ENCODE measurements around the gene CTNNA3. TPM values are rescaled to one million over a fixed set of nuclear protein-coding genes. Genes with fewer than 3 reads are reported as not detected.

CTNNA3 gene
- total RNA-seq, 1 experiment from 2014 or later = not detected

GRCh38 chr10:67678335-67678974, 17.5 kb downstream of the CTNNA3 start:
- Histone ChIP-seq H3K36me3 (ENCODE audit: insufficient read depth, low read length) (no peaks in the 10 kb centered on the region), H3K9ac (ENCODE audit: low read length) (no peak overlapping the region), H3K27ac (ENCODE audit: low read length) (no peak overlapping the region), H3K4me1 (ENCODE audit: low read length) (no peaks in the 10 kb centered on the region), H3K9me2 (replicated peaks; ENCODE audit: insufficient read depth, low read length) (no peaks in the 10 kb centered on the region), H3K79me2 (ENCODE audit: low read length) (no peaks in the 10 kb centered on the region), H3K4me3 (ENCODE audit: low read length) (no peak overlapping the region), H3K4me2 (ENCODE audit: low read depth, low read length, poor library complexity, severe bottlenecking) (no peak overlapping the region), H2AFZ (ENCODE audit: low read length) (no peak overlapping the region), H3K27me3 (ENCODE audit: low read length) (no peaks in the 10 kb centered on the region), H3K9me3 (ENCODE audit: low read length) (no peaks in the 10 kb centered on the region; the same call in 1 of the 2 replicates), H4K20me1 (ENCODE audit: insufficient read depth, low read depth, low read length) (no peaks in the 10 kb centered on the region)
- DNase-seq = no peak

- DNase-seq = no peak
- Histone ChIP-seq H3K4me3 (ENCODE audit: low read length) (no peak overlapping the region), H3K9me3 (ENCODE audit: low read length) (no peaks in the 10 kb centered on the region), H3K9me2 (replicated peaks; ENCODE audit: insufficient read depth, low read length) (no peaks in the 10 kb centered on the region), H4K20me1 (ENCODE audit: insufficient read depth, low read depth, low read length) (no peaks in the 10 kb centered on the region), H2AFZ (ENCODE audit: low read length) (no peak overlapping the region), H3K36me3 (ENCODE audit: insufficient read depth, low read length) (no peaks in the 10 kb centered on the region), H3K9ac (ENCODE audit: low read length) (no peak overlapping the region), H3K4me1 (ENCODE audit: low read length) (no peaks in the 10 kb centered on the region), H3K27ac (ENCODE audit: low read length) (no peak overlapping the region), H3K4me2 (ENCODE audit: low read depth, low read length, poor library complexity, severe bottlenecking) (no peak overlapping the region), H3K79me2 (ENCODE audit: low read length) (no peaks in the 10 kb centered on the region), H3K27me3 (ENCODE audit: low read length) (no peaks in the 10 kb centered on the region)
Measured at GRCh38 chr10:67676208-67676825, 19.7 kb downstream of the CTNNA3 start.

- no peaks in the 10 kb centered on the region for H3K79me2 ChIP-seq (ENCODE audit: low read length)
- no peaks in the 10 kb centered on the region for H3K27me3 ChIP-seq (ENCODE audit: low read length)
- no peaks in the 10 kb centered on the region for H3K4me1 ChIP-seq (ENCODE audit: low read length)
- H2AFZ ChIP-seq (ENCODE audit: low read length) = no peak overlapping the region
- no peak overlapping the region for H3K4me2 ChIP-seq (ENCODE audit: low read depth, low read length, poor library complexity, severe bottlenecking)
- H3K4me3 ChIP-seq (ENCODE audit: low read length) = no peak overlapping the region
- no peak for DNase-seq
- no peaks in the 10 kb centered on the region for H3K9me3 ChIP-seq (ENCODE audit: low read length)
- no peaks in the 10 kb centered on the region for H4K20me1 ChIP-seq (ENCODE audit: insufficient read depth, low read depth, low read length)
- H3K36me3 ChIP-seq (ENCODE audit: insufficient read depth, low read length) = no peaks in the 10 kb centered on the region
- no peaks in the 10 kb centered on the region for H3K9me2 ChIP-seq (replicated peaks; ENCODE audit: insufficient read depth, low read length)
- H3K27ac ChIP-seq (ENCODE audit: low read length) = no peak overlapping the region
- H3K9ac ChIP-seq (ENCODE audit: low read length) = no peak overlapping the region
Measured at GRCh38 chr10:67670401-67670800, 25.6 kb downstream of the CTNNA3 start.

- H3K79me2 ChIP-seq (ENCODE audit: low read length) = no peaks in the 10 kb centered on the region
- DNase-seq = no peak
- no peak overlapping the region for H3K9ac ChIP-seq (ENCODE audit: low read length)
- H4K20me1 ChIP-seq (ENCODE audit: insufficient read depth, low read depth, low read length) = no peaks in the 10 kb centered on the region
- H3K27me3 ChIP-seq (ENCODE audit: low read length) = no peaks in the 10 kb centered on the region
- H3K9me3 ChIP-seq (ENCODE audit: low read length) = no peaks in the 10 kb centered on the region
- H3K4me1 ChIP-seq (ENCODE audit: low read length) = no peaks in the 10 kb centered on the region
- H2AFZ ChIP-seq (ENCODE audit: low read length) = no peak overlapping the region
- H3K36me3 ChIP-seq (ENCODE audit: insufficient read depth, low read length) = no peaks in the 10 kb centered on the region
- H3K4me2 ChIP-seq (ENCODE audit: low read depth, low read length, poor library complexity, severe bottlenecking) = no peak overlapping the region
- no peaks in the 10 kb centered on the region for H3K9me2 ChIP-seq (replicated peaks; ENCODE audit: insufficient read depth, low read length)
- H3K27ac ChIP-seq (ENCODE audit: low read length) = no peak overlapping the region
- H3K4me3 ChIP-seq (ENCODE audit: low read length) = no peak overlapping the region
Measured at GRCh38 chr10:67669978-67670377, 26.0 kb downstream of the CTNNA3 start.

GRCh38 chr10:67668448-67668847, 27.5 kb downstream of the CTNNA3 start:
- Histone ChIP-seq H3K4me1 (ENCODE audit: low read length) (no peaks in the 10 kb centered on the region), H3K4me3 (ENCODE audit: low read length) (no peak overlapping the region), H3K9me2 (replicated peaks; ENCODE audit: insufficient read depth, low read length) (no peaks in the 10 kb centered on the region), H3K4me2 (ENCODE audit: low read depth, low read length, poor library complexity, severe bottlenecking) (no peak overlapping the region), H3K79me2 (ENCODE audit: low read length) (no peaks in the 10 kb centered on the region), H3K27me3 (ENCODE audit: low read length) (no peaks in the 10 kb centered on the region), H3K27ac (ENCODE audit: low read length) (no peak overlapping the region), H3K36me3 (ENCODE audit: insufficient read depth, low read length) (no peaks in the 10 kb centered on the region), H2AFZ (ENCODE audit: low read length) (no peak overlapping the region), H3K9ac (ENCODE audit: low read length) (no peak overlapping the region), H3K9me3 (ENCODE audit: low read length) (no peaks in the 10 kb centered on the region), H4K20me1 (ENCODE audit: insufficient read depth, low read depth, low read length) (no peaks in the 10 kb centered on the region)
- DNase-seq = no peak

GRCh38 chr10:67667035-67667425, 29.0 kb downstream of the CTNNA3 start:
- Histone ChIP-seq H3K36me3 (ENCODE audit: insufficient read depth, low read length) (no peaks in the 10 kb centered on the region), H3K4me3 (ENCODE audit: low read length) (no peak overlapping the region), H3K4me1 (ENCODE audit: low read length) (no peaks in the 10 kb centered on the region), H3K9me3 (ENCODE audit: low read length) (no peaks in the 10 kb centered on the region), H3K4me2 (ENCODE audit: low read depth, low read length, poor library complexity, severe bottlenecking) (no peak overlapping the region), H4K20me1 (ENCODE audit: insufficient read depth, low read depth, low read length) (no peaks in the 10 kb centered on the region), H3K9ac (ENCODE audit: low read length) (no peak overlapping the region), H3K9me2 (replicated peaks; ENCODE audit: insufficient read depth, low read length) (no peaks in the 10 kb centered on the region), H2AFZ (ENCODE audit: low read length) (no peak overlapping the region), H3K27ac (ENCODE audit: low read length) (no peak overlapping the region), H3K79me2 (ENCODE audit: low read length) (no peaks in the 10 kb centered on the region), H3K27me3 (ENCODE audit: low read length) (no peaks in the 10 kb centered on the region)
- no peak for DNase-seq

- Histone ChIP-seq H2AFZ (ENCODE audit: low read length) (no peak overlapping the region), H3K9me3 (ENCODE audit: low read length) (no peaks in the 10 kb centered on the region), H3K9ac (ENCODE audit: low read length) (no peak overlapping the region)
Measured at GRCh38 chr10:67666416-67667034, 29.5 kb downstream of the CTNNA3 start.

GRCh38 chr10:67665491-67665890, 30.5 kb downstream of the CTNNA3 start:
- H3K9me2 ChIP-seq (replicated peaks; ENCODE audit: insufficient read depth, low read length) = no peaks in the 10 kb centered on the region
- H3K36me3 ChIP-seq (ENCODE audit: insufficient read depth, low read length) = no peaks in the 10 kb centered on the region
- H3K4me1 ChIP-seq (ENCODE audit: low read length) = no peaks in the 10 kb centered on the region
- H2AFZ ChIP-seq (ENCODE audit: low read length) = no peak overlapping the region
- no peak overlapping the region for H3K4me2 ChIP-seq (ENCODE audit: low read depth, low read length, poor library complexity, severe bottlenecking)
- no peaks in the 10 kb centered on the region for H3K79me2 ChIP-seq (ENCODE audit: low read length)
- no peaks in the 10 kb centered on the region for H3K9me3 ChIP-seq (ENCODE audit: low read length)
- H3K27me3 ChIP-seq (ENCODE audit: low read length) = no peaks in the 10 kb centered on the region
- no peak for DNase-seq
- no peaks in the 10 kb centered on the region for H4K20me1 ChIP-seq (ENCODE audit: insufficient read depth, low read depth, low read length)
- no peak overlapping the region for H3K4me3 ChIP-seq (ENCODE audit: low read length)
- no peak overlapping the region for H3K27ac ChIP-seq (ENCODE audit: low read length)
- no peak overlapping the region for H3K9ac ChIP-seq (ENCODE audit: low read length)

More at GRCh38 chr10:67666416-67667034, 29.5 kb downstream of the CTNNA3 start:
- DNase-seq = peak; percentile 51
- no peaks in the 10 kb centered on the region for H3K36me3 ChIP-seq (ENCODE audit: insufficient read depth, low read length)
- no peak overlapping the region for H3K4me3 ChIP-seq (ENCODE audit: low read length)
- no peak overlapping the region for H3K4me2 ChIP-seq (ENCODE audit: low read depth, low read length, poor library complexity, severe bottlenecking)
- H3K9me2 ChIP-seq (replicated peaks; ENCODE audit: insufficient read depth, low read length) = no peaks in the 10 kb centered on the region
- no peak overlapping the region for H3K27ac ChIP-seq (ENCODE audit: low read length)
- H3K79me2 ChIP-seq (ENCODE audit: low read length) = no peaks in the 10 kb centered on the region
- no peaks in the 10 kb centered on the region for H4K20me1 ChIP-seq (ENCODE audit: insufficient read depth, low read depth, low read length)
- H3K27me3 ChIP-seq (ENCODE audit: low read length) = no peaks in the 10 kb centered on the region
- no peaks in the 10 kb centered on the region for H3K4me1 ChIP-seq (ENCODE audit: low read length)

Measured in Karpas-422 (cell line).